ENCODE data around the gene TJP3.

Gene TJP3

GRCh38 chr19:3679138-3679537 lies 29.0 kb upstream of the TJP3 start:
- H3K4me3 ChIP-seq (ENCODE audit: low read length): no peak overlapping the region
- TF ChIP-seq ZNF274 (IDR thresholded peaks at IDR 0.05; ENCODE audit: low read depth, low read length): no peak

- H3K4me3 ChIP-seq (ENCODE audit: low read length): no peak overlapping the region
- no peak for TF ChIP-seq ZNF274 (IDR thresholded peaks at IDR 0.05; ENCODE audit: low read depth, low read length)
These were observed 28.6 kb upstream of the TJP3 start for GRCh38 chr19:3679581-3679980.

- no peak overlapping the region for H3K4me3 ChIP-seq (ENCODE audit: low read length)
- no peak for TF ChIP-seq ZNF274 (IDR thresholded peaks at IDR 0.05; ENCODE audit: low read depth, low read length)
These were observed 27.2 kb upstream of the TJP3 start for GRCh38 chr19:3680939-3681338.

GRCh38 chr19:3682286-3682685 lies 25.9 kb upstream of the TJP3 start:
- H3K4me3 ChIP-seq (ENCODE audit: low read length): no peak overlapping the region
- TF ChIP-seq ZNF274 (IDR thresholded peaks at IDR 0.05; ENCODE audit: low read depth, low read length): no peak

GRCh38 chr19:3682741-3683404 lies 25.3 kb upstream of the TJP3 start:
- no peak overlapping the region for H3K4me3 ChIP-seq (ENCODE audit: low read length)

GRCh38 chr19:3683405-3684053 lies 24.7 kb upstream of the TJP3 start:
- no peak overlapping the region for H3K4me3 ChIP-seq (ENCODE audit: low read length)
- no peak for TF ChIP-seq ZNF274 (IDR thresholded peaks at IDR 0.05; ENCODE audit: low read depth, low read length)

More at GRCh38 chr19:3682741-3683404, 25.3 kb upstream of the TJP3 start:
- TF ChIP-seq ZNF274 (IDR thresholded peaks at IDR 0.05; ENCODE audit: low read depth, low read length): no peak

GRCh38 chr19:3684054-3684816 lies 23.9 kb upstream of the TJP3 start:
- no peak overlapping the region for H3K4me3 ChIP-seq (ENCODE audit: low read length)
- no peak for TF ChIP-seq ZNF274 (IDR thresholded peaks at IDR 0.05; ENCODE audit: low read depth, low read length)

GRCh38 chr19:3684817-3685410 lies 23.3 kb upstream of the TJP3 start:
- no peak for TF ChIP-seq ZNF274 (IDR thresholded peaks at IDR 0.05; ENCODE audit: low read depth, low read length)
- no peak overlapping the region for H3K4me3 ChIP-seq (ENCODE audit: low read length)

GRCh38 chr19:3687393-3687773 lies 20.8 kb upstream of the TJP3 start:
- peak overlapping the region; percentile 2; the same call in 1 of the 2 replicates for H3K4me3 ChIP-seq (ENCODE audit: low read length)
- no peak for TF ChIP-seq ZNF274 (IDR thresholded peaks at IDR 0.05; ENCODE audit: low read depth, low read length)

GRCh38 chr19:3687774-3688706 lies 20.1 kb upstream of the TJP3 start:
- no peak for TF ChIP-seq ZNF274 (IDR thresholded peaks at IDR 0.05; ENCODE audit: low read depth, low read length)
- peak overlapping the region; percentile 26; the same call in 1 of the 2 replicates for H3K4me3 ChIP-seq (ENCODE audit: low read length)

GRCh38 chr19:3690551-3691371 lies 17.4 kb upstream of the TJP3 start:
- H3K4me3 ChIP-seq (ENCODE audit: low read length): no peak overlapping the region
- no peak for TF ChIP-seq ZNF274 (IDR thresholded peaks at IDR 0.05; ENCODE audit: low read depth, low read length)

GRCh38 chr19:3691372-3691716 lies 16.8 kb upstream of the TJP3 start:
- no peak for TF ChIP-seq ZNF274 (IDR thresholded peaks at IDR 0.05; ENCODE audit: low read depth, low read length)
- no peak overlapping the region for H3K4me3 ChIP-seq (ENCODE audit: low read length)

GRCh38 chr19:3691726-3692125 lies 16.5 kb upstream of the TJP3 start:
- no peak for TF ChIP-seq ZNF274 (IDR thresholded peaks at IDR 0.05; ENCODE audit: low read depth, low read length)
- no peak overlapping the region for H3K4me3 ChIP-seq (ENCODE audit: low read length)
